GM23248 (cell line): Measurements from ENCODE around the gene HOTAIR.

Experiments
- EZH2 ChIP-seq: fragments of 200-600 bp; sonication (generic); IDR thresholded peaks from 2 replicates; pipeline ENCODE4 v1.6.1; 2018; ENCODE audit warnings: antibody characterized with exemption, mild to moderate bottlenecking; ENCODE audit not compliant: insufficient read depth, poor library complexity, severe bottlenecking
- EZH2phosphoT487 ChIP-seq: fragments of 200-600 bp; sonication (generic); IDR thresholded peaks from 2 replicates; pipeline ENCODE4 v1.6.1; 2018; ENCODE audit warnings: antibody characterized with exemption, moderate library complexity, mild to moderate bottlenecking, low read depth; ENCODE audit not compliant: insufficient read depth

DNA sequence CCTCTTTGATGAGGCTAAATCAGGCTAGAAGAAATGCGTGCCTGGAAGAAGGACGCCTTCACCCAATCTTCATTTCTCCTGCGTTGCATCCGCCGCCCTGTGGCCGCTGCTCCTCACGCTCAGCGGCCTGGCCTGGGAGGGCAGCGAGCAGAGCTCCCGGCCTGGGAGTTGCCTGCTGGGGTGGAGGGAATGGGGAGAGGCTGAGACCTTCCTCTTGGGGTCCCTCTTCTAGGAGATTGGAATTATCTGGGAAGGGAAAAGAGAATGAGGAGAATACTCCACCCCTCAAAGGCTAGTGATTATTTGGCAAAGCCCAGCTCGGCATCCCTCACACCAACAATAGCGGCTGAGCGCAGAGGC is 22.4 kb downstream of the HOTAIR start:
- TF ChIP-seq EZH2 (peak; percentile 55), EZH2phosphoT487 (no peak)
